Adipose tissue (tissue), 3 donors: ENCODE results near the gene TMEM186. TPM values are rescaled to one million over a fixed set of nuclear protein-coding genes. Genes with fewer than 3 reads are reported as not detected.
"Not testable (repeated sequence)": the region's sequence is repeated elsewhere in the genome, so short reads cannot be mapped to it uniquely, and the experiment has no call there.

ENCODE experiments used
- H3K27ac ChIP-seq: one replicate; pipeline ENCODE4 v1.5.1; 2013; ENCODE audit warnings: low read depth, low read length
- WGBS, 3 donors: extraction: QIAGEN DNeasy Blood & Tissue Kit; methylation state at CpG; one replicate each; pipeline ENCODE4 v1.1.7; 2013; 5-methylcytosine and 5-hydroxymethylcytosine counted together
- polyA plus RNA-seq, 3 donors: library from polyadenylated mRNA; stranded (reverse); fragments of 200-250 nt; gene quantifications; one replicate each; pipeline ENCODE4 v1.2.3, GENCODE V29; 2013
- donor health status: healthy with polysubstance abuse.
- donor health status: Bipolar disorder and iron deficiency.
- donor health status: healthy.

TMEM186 gene
- polyA plus RNA-seq, 3 donors = 6.3 to 7.6 (median 6.4) TPM

- WGBS, 3 donors = 18 to 76% (median 40%) methylated on average over 2 of the region's 2 CpGs
- no peak overlapping the region for H3K27ac ChIP-seq
Measured at GRCh38 chr16:8752706-8753105, 44.7 kb downstream of the TMEM186 start.

GRCh38 chr16:8751481-8752311, 45.7 kb downstream of the TMEM186 start:
- 56 to 84% (median 67%) methylated on average over 14 of the region's 14 CpGs for WGBS, 3 donors
- no peak overlapping the region for H3K27ac ChIP-seq

- not testable (repeated sequence) for H3K27ac ChIP-seq
- 76 to 93% (median 84%) methylated on average over 9 of the region's 9 CpGs for WGBS, 3 donors
Measured at GRCh38 chr16:8748944-8749343, 48.5 kb downstream of the TMEM186 start.

Other genes with a start within 250 kb of the TMEM186 start
- not detected for gene TMEM114, start 207.1 kb downstream of the TMEM186 start, polyA plus RNA-seq
- 10 to 100 TPM; 12.6 to 21.9 (median 21.6) TPM for gene METTL22, start 175.9 kb downstream of the TMEM186 start, polyA plus RNA-seq
- 10 to 100 TPM in 1 of 3 donors, 1 to 10 TPM in 2; 5.0 to 18.6 (median 5.7) TPM for gene ABAT, start 123.0 kb downstream of the TMEM186 start, polyA plus RNA-seq
- 10 to 100 TPM; 16.5 to 25.2 (median 18.2) TPM for gene PMM2, start 200 bp upstream of the TMEM186 start, polyA plus RNA-seq
- 100 to 1,000 TPM in 2 of 3 donors, 10 to 100 TPM in 1; 45.3 to 236 (median 125) TPM for gene CARHSP1, start 71.4 kb upstream of the TMEM186 start, polyA plus RNA-seq
- gene LITAFD, start 84.7 kb upstream of the TMEM186 start, polyA plus RNA-seq = not detected
- gene USP7, start 166.3 kb upstream of the TMEM186 start, polyA plus RNA-seq = 10 to 100 TPM; 18.6 to 30.5 (median 27.3) TPM